DND-41 (cell line): Measurements from ENCODE around the gene XCL1.
"Not testable (repeated sequence)": the region's sequence is repeated elsewhere in the genome, so short reads cannot be mapped to it uniquely, and the experiment has no call there.

Experiments
- CTCF ChIP-seq: IDR thresholded peaks from 2 replicates; pipeline ENCODE4 v1.5.1; 2012; ENCODE audit warnings: borderline replicate concordance, low read length, moderate library complexity, mild to moderate bottlenecking; ENCODE audit not compliant: poor library complexity, severe bottlenecking; ENCODE audit errors: extremely low read depth
- EZH2 ChIP-seq: IDR thresholded peaks from 3 replicates; pipeline ENCODE4 v1.6.1; 2012; ENCODE audit warnings: borderline replicate concordance, low read depth, mild to moderate bottlenecking, moderate library complexity, low read length, inconsistent platforms; ENCODE audit not compliant: severe bottlenecking

GRCh38 chr1:168595403-168595802, 19.0 kb downstream of the XCL1 start:
- not testable (repeated sequence) for TF ChIP-seq EZH2, CTCF
